Right lobe of liver (tissue), 4 donors: Measurements from ENCODE around the gene PEAR1.

Experiments
- CTCF ChIP-seq, 4 donors: fragments of 200-600 bp in 3 of 4; fragments of 450-650 bp in 1 of 4; IDR thresholded peaks; one replicate each; pipeline versions ENCODE4 v1.5.1 to v1.8.0; 2016 to 2022; ENCODE audit warnings: antibody characterized with exemption in 4 of 4, mild to moderate bottlenecking in 2 of 4
- POLR2A ChIP-seq: fragments of 450-650 bp; IDR thresholded peaks from one replicate; pipeline ENCODE4 v1.6.1; 2017; ENCODE audit warnings: antibody characterized with exemption, mild to moderate bottlenecking
- donor health status: DM: no; HTN: no; CAD: no.
- donor health status: DM: no; HTN: no; CAD: no.
- donor health status: DM: no; HTN: yes; CAD: no.

GRCh38 chr1:156909671-156910070, 16.2 kb downstream of the PEAR1 start:
- TF ChIP-seq CTCF (IDR thresholded peaks at IDR 0.05) = no peak
- TF ChIP-seq POLR2A = no peak
